ENCODE data around the gene NR5A1. TPM values are rescaled to one million over a fixed set of nuclear protein-coding genes. Genes with fewer than 3 reads are reported as not detected.

The NR5A1 gene
- total and polyA plus RNA-seq, 10 of the 15 experiments (the other 5 are each of a cell fraction or from before 2014, with no cell fraction given): 0.06 to 0.24 (median 0.08) TPM; not detected in 5

- no peak for TF ChIP-seq RELA (IDR thresholded peaks at IDR 0.05; ENCODE audit: borderline replicate concordance, partially characterized antibody)
- no peak for TF ChIP-seq MEF2B (IDR thresholded peaks at IDR 0.05; ENCODE audit: partially characterized antibody, poor library complexity, severe bottlenecking)
- TF ChIP-seq EZH2 (IDR thresholded peaks at IDR 0.05; ENCODE audit: borderline replicate concordance, control insufficient read depth, low read depth, low read length): no peak
- no peak for TF ChIP-seq SIN3A (IDR thresholded peaks at IDR 0.05; ENCODE audit: low read depth, low read length)
- TF ChIP-seq, protein P1, sequence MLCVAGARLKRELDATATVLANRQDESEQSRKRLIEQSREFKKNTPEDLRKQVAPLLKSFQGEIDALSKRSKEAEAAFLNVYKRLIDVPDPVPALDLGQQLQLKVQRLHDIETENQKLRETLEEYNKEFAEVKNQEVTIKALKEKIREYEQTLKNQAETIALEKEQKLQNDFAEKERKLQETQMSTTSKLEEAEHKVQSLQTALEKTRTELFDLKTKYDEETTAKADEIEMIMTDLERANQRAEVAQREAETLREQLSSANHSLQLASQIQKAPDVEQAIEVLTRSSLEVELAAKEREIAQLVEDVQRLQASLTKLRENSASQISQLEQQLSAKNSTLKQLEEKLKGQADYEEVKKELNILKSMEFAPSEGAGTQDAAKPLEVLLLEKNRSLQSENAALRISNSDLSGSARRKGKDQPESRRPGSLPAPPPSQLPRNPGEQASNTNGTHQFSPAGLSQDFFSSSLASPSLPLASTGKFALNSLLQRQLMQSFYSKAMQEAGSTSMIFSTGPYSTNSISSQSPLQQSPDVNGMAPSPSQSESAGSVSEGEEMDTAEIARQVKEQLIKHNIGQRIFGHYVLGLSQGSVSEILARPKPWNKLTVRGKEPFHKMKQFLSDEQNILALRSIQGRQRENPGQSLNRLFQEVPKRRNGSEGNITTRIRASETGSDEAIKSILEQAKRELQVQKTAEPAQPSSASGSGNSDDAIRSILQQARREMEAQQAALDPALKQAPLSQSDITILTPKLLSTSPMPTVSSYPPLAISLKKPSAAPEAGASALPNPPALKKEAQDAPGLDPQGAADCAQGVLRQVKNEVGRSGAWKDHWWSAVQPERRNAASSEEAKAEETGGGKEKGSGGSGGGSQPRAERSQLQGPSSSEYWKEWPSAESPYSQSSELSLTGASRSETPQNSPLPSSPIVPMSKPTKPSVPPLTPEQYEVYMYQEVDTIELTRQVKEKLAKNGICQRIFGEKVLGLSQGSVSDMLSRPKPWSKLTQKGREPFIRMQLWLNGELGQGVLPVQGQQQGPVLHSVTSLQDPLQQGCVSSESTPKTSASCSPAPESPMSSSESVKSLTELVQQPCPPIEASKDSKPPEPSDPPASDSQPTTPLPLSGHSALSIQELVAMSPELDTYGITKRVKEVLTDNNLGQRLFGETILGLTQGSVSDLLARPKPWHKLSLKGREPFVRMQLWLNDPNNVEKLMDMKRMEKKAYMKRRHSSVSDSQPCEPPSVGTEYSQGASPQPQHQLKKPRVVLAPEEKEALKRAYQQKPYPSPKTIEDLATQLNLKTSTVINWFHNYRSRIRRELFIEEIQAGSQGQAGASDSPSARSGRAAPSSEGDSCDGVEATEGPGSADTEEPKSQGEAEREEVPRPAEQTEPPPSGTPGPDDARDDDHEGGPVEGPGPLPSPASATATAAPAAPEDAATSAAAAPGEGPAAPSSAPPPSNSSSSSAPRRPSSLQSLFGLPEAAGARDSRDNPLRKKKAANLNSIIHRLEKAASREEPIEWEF (IDR thresholded peaks at IDR 0.05; ENCODE audit: insufficient replicate concordance, low read depth, low read length): no peak
- TF ChIP-seq, protein P2, sequence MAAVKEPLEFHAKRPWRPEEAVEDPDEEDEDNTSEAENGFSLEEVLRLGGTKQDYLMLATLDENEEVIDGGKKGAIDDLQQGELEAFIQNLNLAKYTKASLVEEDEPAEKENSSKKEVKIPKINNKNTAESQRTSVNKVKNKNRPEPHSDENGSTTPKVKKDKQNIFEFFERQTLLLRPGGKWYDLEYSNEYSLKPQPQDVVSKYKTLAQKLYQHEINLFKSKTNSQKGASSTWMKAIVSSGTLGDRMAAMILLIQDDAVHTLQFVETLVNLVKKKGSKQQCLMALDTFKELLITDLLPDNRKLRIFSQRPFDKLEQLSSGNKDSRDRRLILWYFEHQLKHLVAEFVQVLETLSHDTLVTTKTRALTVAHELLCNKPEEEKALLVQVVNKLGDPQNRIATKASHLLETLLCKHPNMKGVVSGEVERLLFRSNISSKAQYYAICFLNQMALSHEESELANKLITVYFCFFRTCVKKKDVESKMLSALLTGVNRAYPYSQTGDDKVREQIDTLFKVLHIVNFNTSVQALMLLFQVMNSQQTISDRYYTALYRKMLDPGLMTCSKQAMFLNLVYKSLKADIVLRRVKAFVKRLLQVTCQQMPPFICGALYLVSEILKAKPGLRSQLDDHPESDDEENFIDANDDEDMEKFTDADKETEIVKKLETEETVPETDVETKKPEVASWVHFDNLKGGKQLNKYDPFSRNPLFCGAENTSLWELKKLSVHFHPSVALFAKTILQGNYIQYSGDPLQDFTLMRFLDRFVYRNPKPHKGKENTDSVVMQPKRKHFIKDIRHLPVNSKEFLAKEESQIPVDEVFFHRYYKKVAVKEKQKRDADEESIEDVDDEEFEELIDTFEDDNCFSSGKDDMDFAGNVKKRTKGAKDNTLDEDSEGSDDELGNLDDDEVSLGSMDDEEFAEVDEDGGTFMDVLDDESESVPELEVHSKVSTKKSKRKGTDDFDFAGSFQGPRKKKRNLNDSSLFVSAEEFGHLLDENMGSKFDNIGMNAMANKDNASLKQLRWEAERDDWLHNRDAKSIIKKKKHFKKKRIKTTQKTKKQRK (IDR thresholded peaks at IDR 0.05; ENCODE audit: low read depth, low read length): no peak
Measured at GRCh38 chr9:124497441-124497840, 9.8 kb downstream of the NR5A1 start (continued).
